LNCAP (cell line): Measurements from ENCODE around the gene SIRT4.

ENCODE experiments used
- TF ChIP-seq, protein P1 (sequence below): fragments of 450-650 bp; IDR thresholded peaks from 2 replicates; pipeline ENCODE4 v1.5.1; 2017; ENCODE audit warnings: mild to moderate bottlenecking

Gene SIRT4

DNA sequence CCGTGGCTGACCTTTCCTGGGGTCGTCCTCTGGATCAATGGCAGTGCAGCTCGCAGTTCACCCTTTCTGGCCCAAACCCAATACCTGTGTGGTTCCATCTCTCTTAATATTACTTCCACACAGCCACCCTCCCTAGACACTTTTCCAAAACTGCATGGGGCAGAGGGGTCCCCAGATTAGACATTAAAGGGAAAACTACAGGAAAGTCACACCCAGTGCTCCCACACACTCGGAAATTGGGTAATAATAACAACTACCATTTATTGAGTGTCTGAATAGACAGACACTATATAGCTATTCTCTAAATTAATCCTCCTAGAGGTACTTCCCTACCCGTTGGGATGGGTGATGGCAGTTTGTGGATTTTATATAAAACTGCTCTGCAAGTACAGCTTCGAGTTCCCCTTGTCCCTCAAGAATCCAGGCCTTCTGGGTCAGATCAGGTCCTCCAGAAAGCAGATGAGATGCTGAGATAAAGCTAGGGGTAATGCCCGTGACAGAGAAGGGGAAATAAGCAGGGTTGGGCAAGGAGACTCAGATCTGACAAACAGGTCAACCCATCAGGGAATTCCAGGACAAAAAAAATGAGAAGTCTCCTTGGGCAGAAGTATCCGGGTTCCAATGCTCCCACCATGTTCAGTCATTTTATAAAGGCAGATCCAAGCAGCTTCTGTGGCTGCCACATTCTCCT lies 35.8 kb upstream of the SIRT4 start:
- TF ChIP-seq, protein P1, sequence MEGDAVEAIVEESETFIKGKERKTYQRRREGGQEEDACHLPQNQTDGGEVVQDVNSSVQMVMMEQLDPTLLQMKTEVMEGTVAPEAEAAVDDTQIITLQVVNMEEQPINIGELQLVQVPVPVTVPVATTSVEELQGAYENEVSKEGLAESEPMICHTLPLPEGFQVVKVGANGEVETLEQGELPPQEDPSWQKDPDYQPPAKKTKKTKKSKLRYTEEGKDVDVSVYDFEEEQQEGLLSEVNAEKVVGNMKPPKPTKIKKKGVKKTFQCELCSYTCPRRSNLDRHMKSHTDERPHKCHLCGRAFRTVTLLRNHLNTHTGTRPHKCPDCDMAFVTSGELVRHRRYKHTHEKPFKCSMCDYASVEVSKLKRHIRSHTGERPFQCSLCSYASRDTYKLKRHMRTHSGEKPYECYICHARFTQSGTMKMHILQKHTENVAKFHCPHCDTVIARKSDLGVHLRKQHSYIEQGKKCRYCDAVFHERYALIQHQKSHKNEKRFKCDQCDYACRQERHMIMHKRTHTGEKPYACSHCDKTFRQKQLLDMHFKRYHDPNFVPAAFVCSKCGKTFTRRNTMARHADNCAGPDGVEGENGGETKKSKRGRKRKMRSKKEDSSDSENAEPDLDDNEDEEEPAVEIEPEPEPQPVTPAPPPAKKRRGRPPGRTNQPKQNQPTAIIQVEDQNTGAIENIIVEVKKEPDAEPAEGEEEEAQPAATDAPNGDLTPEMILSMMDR: no peak

GRCh38 chr12:120267736-120268135 lies 34.4 kb upstream of the SIRT4 start:
- TF ChIP-seq, protein P1: no peak

GRCh38 chr12:120276734-120277133 lies 25.4 kb upstream of the SIRT4 start:
- TF ChIP-seq, protein P1: no peak

GRCh38 chr12:120278137-120279069 lies 23.7 kb upstream of the SIRT4 start:
- TF ChIP-seq, protein P1: no peak

GRCh38 chr12:120283318-120283717 lies 18.8 kb upstream of the SIRT4 start:
- TF ChIP-seq, protein P1: no peak

GRCh38 chr12:120284381-120284780 lies 17.7 kb upstream of the SIRT4 start:
- TF ChIP-seq, protein P1: no peak

GRCh38 chr12:120286768-120287490 lies 15.2 kb upstream of the SIRT4 start:
- TF ChIP-seq, protein P1: no peak
